SK-N-SH treated with all-trans-retinoic acid at 6 μM for 48 hours (cell line): ENCODE data around the gene SETDB2.
"Not testable (repeated sequence)": the region's sequence is repeated elsewhere in the genome, so short reads cannot be mapped to it uniquely, and the experiment has no call there.

Source experiments
- ATAC-seq: fragments of 200-7000 bp; cut with Tn5 transposase; 3 replicates; pipeline ENCODE4 v1.9.1; 2020; ENCODE audit warnings: mild to moderate bottlenecking, moderate library complexity
- ARNTL ChIP-seq: fragments of 450-650 bp; formaldehyde crosslinking; IDR thresholded peaks from 2 replicates; pipeline ENCODE4 v1.5.0; 2020; ENCODE audit warnings: low read depth, mild to moderate bottlenecking, moderate library complexity, borderline replicate concordance
- BACH2 ChIP-seq: fragments of 250-450 bp; sonication (Bioruptor Pico); IDR thresholded peaks from 2 replicates; pipeline ENCODE4 v1.9.0; 2021; ENCODE audit warnings: mild to moderate bottlenecking, borderline replicate concordance
- CSDC2 ChIP-seq: fragments of 250-450 bp; sonication (Bioruptor Pico); IDR thresholded peaks from 2 replicates; pipeline ENCODE4 v1.5.0; 2020; ENCODE audit warnings: mild to moderate bottlenecking, moderate library complexity
- ESRRG ChIP-seq: fragments of 250-450 bp; sonication (Bioruptor Pico); IDR thresholded peaks from 2 replicates; pipeline ENCODE4 v1.6.1; 2021; ENCODE audit warnings: mild to moderate bottlenecking
- GLIS3 ChIP-seq: fragments of 250-450 bp; sonication (Bioruptor Pico); IDR thresholded peaks from 2 replicates; pipeline ENCODE4 v1.5.0; 2020; ENCODE audit warnings: mild to moderate bottlenecking, moderate library complexity
- ISL1 ChIP-seq: fragments of 250-450 bp; sonication (Bioruptor Pico); IDR thresholded peaks from 2 replicates; pipeline ENCODE4 v2.1.2; 2022; ENCODE audit warnings: mild to moderate bottlenecking, moderate library complexity
- PPARA ChIP-seq: fragments of 250-450 bp; sonication (Bioruptor Pico); IDR thresholded peaks from 2 replicates; pipeline ENCODE4 v1.5.0; 2020; ENCODE audit warnings: mild to moderate bottlenecking, borderline replicate concordance
- RARB ChIP-seq: fragments of 250-450 bp; sonication (Bioruptor Pico); IDR thresholded peaks from 2 replicates; pipeline ENCODE4 v1.8.0; 2021; ENCODE audit warnings: mild to moderate bottlenecking, moderate library complexity
- SNAI2 ChIP-seq: fragments of 250-450 bp; sonication (Bioruptor Pico); IDR thresholded peaks from 2 replicates; pipeline ENCODE4 v1.5.0; 2020; ENCODE audit warnings: mild to moderate bottlenecking, moderate library complexity
- TCF4 ChIP-seq: fragments of 250-450 bp; sonication (Bioruptor Pico); IDR thresholded peaks from 2 replicates; pipeline ENCODE4 v1.8.0; 2021; ENCODE audit warnings: mild to moderate bottlenecking, moderate library complexity, borderline replicate concordance
- ZC3H10 ChIP-seq: fragments of 250-450 bp; sonication (Bioruptor Pico); IDR thresholded peaks from 2 replicates; pipeline ENCODE4 v1.5.1; 2021; ENCODE audit warnings: mild to moderate bottlenecking, moderate library complexity
- ZFP3 ChIP-seq: fragments of 250-450 bp; sonication (Bioruptor Pico); IDR thresholded peaks from 2 replicates; pipeline ENCODE4 v1.5.0; 2020; ENCODE audit warnings: mild to moderate bottlenecking, moderate library complexity
- ZFP30 ChIP-seq: fragments of 450-650 bp; formaldehyde crosslinking; IDR thresholded peaks from 2 replicates; pipeline ENCODE4 v1.5.0; 2022; ENCODE audit warnings: mild to moderate bottlenecking, moderate library complexity
- ZNF565 ChIP-seq: fragments of 450-650 bp; formaldehyde crosslinking; conservative IDR thresholded peaks from 2 replicates; pipeline ENCODE4 v1.5.0; 2020; ENCODE audit warnings: low read depth, mild to moderate bottlenecking, moderate library complexity
- ZNF70 ChIP-seq: fragments of 450-650 bp; formaldehyde crosslinking; IDR thresholded peaks from 2 replicates; pipeline ENCODE4 v1.5.0; 2020; ENCODE audit warnings: mild to moderate bottlenecking, moderate library complexity
- ZNF8 ChIP-seq: fragments of 450-650 bp; formaldehyde crosslinking; IDR thresholded peaks from 2 replicates; pipeline ENCODE4 v1.5.0; 2020; ENCODE audit warnings: mild to moderate bottlenecking, moderate library complexity
- TF ChIP-seq, protein P1 (sequence below): fragments of 250-450 bp; sonication (Bioruptor Pico); IDR thresholded peaks from 2 replicates; pipeline ENCODE4 v1.8.0; 2021; ENCODE audit warnings: low read depth, mild to moderate bottlenecking, moderate library complexity, borderline replicate concordance
- TF ChIP-seq, protein P2 (sequence below): fragments of 250-450 bp; sonication (Bioruptor Pico); IDR thresholded peaks from 2 replicates; pipeline ENCODE4 v1.8.0; 2020; ENCODE audit warnings: mild to moderate bottlenecking, moderate library complexity, borderline replicate concordance

SETDB2 gene

GRCh38 chr13:49495783-49496762, 52.0 kb downstream of the SETDB2 start, which contains the start of gene PHF11:
TSS of gene PHF11 (plus strand) at chr13:49495953. CDS start at chr13:49496002, 49 bp downstream.
- ATAC-seq, result peak; percentile 70
- TF ChIP-seq ZNF565, result no peak
- TF ChIP-seq ZFP3 (CRISPR knock-in tag), result no peak
- no peak for TF ChIP-seq ZNF8 (CRISPR knock-in tag)
- no peak for TF ChIP-seq PPARA (CRISPR knock-in tag)
- TF ChIP-seq SNAI2 (CRISPR knock-in tag), result no peak
- TF ChIP-seq ZFP30, result no peak
- TF ChIP-seq, protein P1, sequence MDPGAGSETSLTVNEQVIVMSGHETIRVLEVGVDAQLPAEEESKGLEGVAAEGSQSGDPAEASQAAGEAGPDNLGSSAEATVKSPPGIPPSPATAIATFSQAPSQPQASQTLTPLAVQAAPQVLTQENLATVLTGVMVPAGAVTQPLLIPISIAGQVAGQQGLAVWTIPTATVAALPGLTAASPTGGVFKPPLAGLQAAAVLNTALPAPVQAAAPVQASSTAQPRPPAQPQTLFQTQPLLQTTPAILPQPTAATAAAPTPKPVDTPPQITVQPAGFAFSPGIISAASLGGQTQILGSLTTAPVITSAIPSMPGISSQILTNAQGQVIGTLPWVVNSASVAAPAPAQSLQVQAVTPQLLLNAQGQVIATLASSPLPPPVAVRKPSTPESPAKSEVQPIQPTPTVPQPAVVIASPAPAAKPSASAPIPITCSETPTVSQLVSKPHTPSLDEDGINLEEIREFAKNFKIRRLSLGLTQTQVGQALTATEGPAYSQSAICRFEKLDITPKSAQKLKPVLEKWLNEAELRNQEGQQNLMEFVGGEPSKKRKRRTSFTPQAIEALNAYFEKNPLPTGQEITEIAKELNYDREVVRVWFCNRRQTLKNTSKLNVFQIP (CRISPR knock-in tag), result no peak
- TF ChIP-seq ARNTL (CRISPR knock-in tag), result no peak
- no peak for TF ChIP-seq ZC3H10
- no peak for TF ChIP-seq TCF4 (CRISPR knock-in tag)
- no peak for TF ChIP-seq ESRRG
- no peak for TF ChIP-seq ZNF70
- TF ChIP-seq CSDC2 (CRISPR knock-in tag), result no peak
- TF ChIP-seq, all 23 proteins: peak for 0

DNA sequence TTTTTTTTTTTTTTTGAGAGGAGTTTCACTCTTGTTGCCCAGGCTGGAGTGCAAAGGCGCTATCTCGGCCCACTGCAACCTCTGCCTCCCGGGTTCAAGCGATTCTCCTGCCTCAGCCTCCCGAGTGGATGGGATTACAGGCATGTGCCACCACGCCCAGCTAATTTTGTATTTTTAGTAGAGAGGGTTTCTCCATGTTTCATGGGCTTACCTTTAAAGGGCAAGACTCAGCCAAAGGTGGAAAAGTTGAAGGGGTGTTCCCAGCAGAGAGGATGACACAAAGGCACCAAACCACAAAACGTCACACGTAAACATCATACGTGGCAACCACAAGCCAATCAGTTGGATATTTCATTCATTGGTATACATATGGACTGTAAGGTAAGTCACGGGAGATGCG, 52.8 kb downstream of the SETDB2 start:
- not testable (repeated sequence) for ATAC-seq

- no peak for TF ChIP-seq RARB
- no peak for ATAC-seq
Observed at GRCh38 chr13:49497272-49497671, 53.2 kb downstream of the SETDB2 start.

- TF ChIP-seq ZNF70 (no peak), ISL1 (CRISPR knock-in tag) (no peak), BACH2 (no peak)
- TF ChIP-seq, protein P2, sequence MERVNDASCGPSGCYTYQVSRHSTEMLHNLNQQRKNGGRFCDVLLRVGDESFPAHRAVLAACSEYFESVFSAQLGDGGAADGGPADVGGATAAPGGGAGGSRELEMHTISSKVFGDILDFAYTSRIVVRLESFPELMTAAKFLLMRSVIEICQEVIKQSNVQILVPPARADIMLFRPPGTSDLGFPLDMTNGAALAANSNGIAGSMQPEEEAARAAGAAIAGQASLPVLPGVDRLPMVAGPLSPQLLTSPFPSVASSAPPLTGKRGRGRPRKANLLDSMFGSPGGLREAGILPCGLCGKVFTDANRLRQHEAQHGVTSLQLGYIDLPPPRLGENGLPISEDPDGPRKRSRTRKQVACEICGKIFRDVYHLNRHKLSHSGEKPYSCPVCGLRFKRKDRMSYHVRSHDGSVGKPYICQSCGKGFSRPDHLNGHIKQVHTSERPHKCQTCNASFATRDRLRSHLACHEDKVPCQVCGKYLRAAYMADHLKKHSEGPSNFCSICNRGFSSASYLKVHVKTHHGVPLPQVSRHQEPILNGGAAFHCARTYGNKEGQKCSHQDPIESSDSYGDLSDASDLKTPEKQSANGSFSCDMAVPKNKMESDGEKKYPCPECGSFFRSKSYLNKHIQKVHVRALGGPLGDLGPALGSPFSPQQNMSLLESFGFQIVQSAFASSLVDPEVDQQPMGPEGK (CRISPR knock-in tag), result no peak
- TF ChIP-seq, protein P1 (CRISPR knock-in tag), result no peak
- no peak for ATAC-seq
Observed at GRCh38 chr13:49498206-49498605, 54.1 kb downstream of the SETDB2 start.

DNA sequence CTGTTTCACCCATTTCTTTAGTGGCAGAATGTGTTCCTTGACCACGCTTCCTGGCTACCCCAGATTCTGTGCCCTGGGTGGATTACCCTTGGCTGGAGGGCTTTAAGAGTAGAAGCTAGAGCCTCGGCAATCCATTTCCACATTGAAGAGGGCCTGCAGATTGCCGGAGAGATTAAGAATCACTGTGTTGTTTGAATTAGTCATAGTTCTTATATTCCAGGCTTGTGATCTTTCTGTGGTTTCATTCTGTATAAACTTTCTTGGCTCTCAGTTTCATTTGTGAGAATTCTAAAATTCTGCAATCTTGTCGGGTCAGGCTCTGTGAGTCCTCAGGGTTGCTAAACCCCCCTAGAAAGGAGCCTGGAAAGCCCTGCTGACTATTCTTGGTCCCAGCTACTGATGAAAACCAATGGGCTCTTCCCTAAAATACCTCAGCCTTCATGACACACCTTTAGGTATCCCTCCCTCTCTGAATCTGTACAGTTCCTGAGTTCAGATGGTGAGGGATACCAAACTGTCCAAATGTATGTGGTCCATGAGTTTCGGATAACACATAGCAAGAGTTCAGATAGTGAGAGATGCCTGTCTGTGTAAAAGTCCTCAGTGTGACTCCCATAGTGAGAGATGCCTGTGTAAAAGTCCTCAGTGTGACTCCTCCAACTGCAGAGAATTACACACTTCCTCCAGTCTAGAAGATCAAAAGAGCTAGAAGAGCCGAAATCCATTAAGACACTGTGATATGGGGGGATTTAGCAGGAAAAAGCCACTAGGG, 56.0 kb downstream of the SETDB2 start:
- peak; percentile 53 for ATAC-seq

More for the DNA sequence above, 56.0 kb downstream of the SETDB2 start:
- TF ChIP-seq GLIS3 (CRISPR knock-in tag) (no peak), ARNTL (CRISPR knock-in tag) (no peak), ISL1 (CRISPR knock-in tag) (no peak), SNAI2 (CRISPR knock-in tag) (no peak), ZFP30 (no peak), TCF4 (CRISPR knock-in tag) (no peak), ZNF565 (no peak), CSDC2 (CRISPR knock-in tag) (no peak)
- TF ChIP-seq, protein P2 (CRISPR knock-in tag), result no peak
- TF ChIP-seq, protein P1 (CRISPR knock-in tag), result no peak
